Transverse colon (tissue), 4 donors: ENCODE data around the gene CALCR.

Source experiments
- POLR2A ChIP-seq: fragments of 450-650 bp; IDR thresholded peaks from one replicate; pipeline ENCODE4 v1.6.1; 2016; ENCODE audit warnings: antibody characterized with exemption, mild to moderate bottlenecking, moderate library complexity
- POLR2AphosphoS5 ChIP-seq, 3 donors: sonication (generic); formaldehyde crosslinking; IDR thresholded peaks; one replicate each; pipeline ENCODE4 v1.6.1; 2016; ENCODE audit warnings: antibody characterized with exemption in 3 of 3
- TF ChIP-seq, protein P1 (sequence below), 5 experiments: fragments of 200-600 bp in 3 of 5; fragments of 450-650 bp in 2 of 5; sonication (generic) in 3 of 5; IDR thresholded peaks; 1 replicate in 2 of 5; 2 replicates in 3 of 5; pipeline ENCODE4 v1.5.1; 2016 to 2017; ENCODE audit warnings: antibody characterized with exemption in 5 of 5, inconsistent platforms in 3 of 5, mild to moderate bottlenecking in 2 of 5, moderate library complexity in 1 of 5

DNA sequence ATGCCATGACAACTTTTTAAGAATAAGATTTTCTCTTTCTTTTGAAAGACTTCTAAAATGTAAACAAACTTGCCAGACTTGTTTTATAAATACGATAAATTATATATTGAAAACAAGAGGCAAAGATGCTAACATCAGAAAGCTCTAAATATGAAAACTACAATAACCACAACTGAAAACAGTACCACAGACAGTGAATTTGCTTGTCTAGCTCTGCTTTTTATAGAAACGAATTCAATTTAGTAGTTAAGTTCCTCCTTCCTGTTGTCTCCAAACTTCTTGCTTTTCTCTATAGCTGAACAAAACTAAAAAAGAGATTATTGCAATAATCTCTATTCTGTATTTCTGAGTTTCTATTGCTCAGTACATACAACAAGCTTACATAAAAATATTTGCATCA, 147.4 kb downstream of the CALCR start:
- TF ChIP-seq, protein P1, sequence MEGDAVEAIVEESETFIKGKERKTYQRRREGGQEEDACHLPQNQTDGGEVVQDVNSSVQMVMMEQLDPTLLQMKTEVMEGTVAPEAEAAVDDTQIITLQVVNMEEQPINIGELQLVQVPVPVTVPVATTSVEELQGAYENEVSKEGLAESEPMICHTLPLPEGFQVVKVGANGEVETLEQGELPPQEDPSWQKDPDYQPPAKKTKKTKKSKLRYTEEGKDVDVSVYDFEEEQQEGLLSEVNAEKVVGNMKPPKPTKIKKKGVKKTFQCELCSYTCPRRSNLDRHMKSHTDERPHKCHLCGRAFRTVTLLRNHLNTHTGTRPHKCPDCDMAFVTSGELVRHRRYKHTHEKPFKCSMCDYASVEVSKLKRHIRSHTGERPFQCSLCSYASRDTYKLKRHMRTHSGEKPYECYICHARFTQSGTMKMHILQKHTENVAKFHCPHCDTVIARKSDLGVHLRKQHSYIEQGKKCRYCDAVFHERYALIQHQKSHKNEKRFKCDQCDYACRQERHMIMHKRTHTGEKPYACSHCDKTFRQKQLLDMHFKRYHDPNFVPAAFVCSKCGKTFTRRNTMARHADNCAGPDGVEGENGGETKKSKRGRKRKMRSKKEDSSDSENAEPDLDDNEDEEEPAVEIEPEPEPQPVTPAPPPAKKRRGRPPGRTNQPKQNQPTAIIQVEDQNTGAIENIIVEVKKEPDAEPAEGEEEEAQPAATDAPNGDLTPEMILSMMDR (IDR thresholded peaks at IDR 0.05): no peak
- TF ChIP-seq POLR2A (no peak), POLR2AphosphoS5 (IDR thresholded peaks at IDR 0.05) (no peak)
